HG03135 (cell line): ENCODE data around the gene RTL10.
A peak's percentile ranks its signal among the peaks of the same experiment; 100 is the strongest.

Source experiments
- ATAC-seq: cut with Tn5 transposase; IDR thresholded peaks from one replicate; pipeline ENCODE4 v1.9.1; 2021; ENCODE audit warnings: mild to moderate bottlenecking, moderate library complexity; ENCODE audit not compliant: unreplicated experiment

The RTL10 gene

GRCh38 chr22:19854778-19855503 lies at the start of gene RTL10, which contains the start of gene GNB1L:
Gene RTL10, minus strand, starts transcription at chr22:19854874. Its CDS starts 2,613 bp downstream, at chr22:19852261.
Gene GNB1L, minus strand, starts transcription at chr22:19854874. Its CDS starts 33,519 bp downstream, at chr22:19821355.
- ATAC-seq = peak; percentile 82

DNA sequence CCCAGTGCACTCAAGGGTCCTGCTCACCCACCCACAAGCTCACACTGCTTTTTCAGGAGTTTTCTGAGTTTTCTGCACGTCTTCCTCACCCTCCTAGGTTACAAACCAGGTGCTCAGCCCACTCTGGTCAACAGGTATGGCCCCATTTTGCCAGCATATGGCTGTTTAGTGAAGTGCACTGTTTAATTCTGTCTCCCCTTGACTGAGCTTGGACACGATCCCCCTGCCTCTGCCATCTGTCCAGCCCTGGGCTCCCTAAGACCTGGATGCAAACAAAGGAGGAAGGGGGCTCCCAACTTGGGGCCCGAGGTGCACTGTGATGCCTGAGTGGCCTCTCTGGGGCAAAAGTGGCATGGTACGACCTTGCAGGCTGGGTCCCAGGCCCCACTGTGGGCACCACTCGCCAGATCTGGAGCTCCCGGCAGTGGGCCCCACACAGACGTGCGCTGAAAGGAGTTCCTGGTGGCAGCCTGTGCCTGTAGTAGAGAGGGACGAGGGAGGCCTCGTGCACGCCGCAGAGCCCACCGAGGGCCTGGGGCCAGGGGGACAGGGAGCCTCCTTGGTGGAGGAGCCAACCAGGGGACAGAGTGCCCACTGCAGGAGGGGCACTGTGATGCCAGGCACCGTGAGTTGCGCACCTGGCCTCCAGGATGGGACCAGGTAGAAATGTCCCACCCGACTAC lies 49.6 kb upstream of the RTL10 start:
- ATAC-seq = no peak

GRCh38 chr22:19903513-19903912 lies 48.8 kb upstream of the RTL10 start:
- ATAC-seq = no peak

GRCh38 chr22:19903031-19903430 lies 48.4 kb upstream of the RTL10 start:
- ATAC-seq = no peak

- no peak for ATAC-seq
These were observed 47.6 kb upstream of the RTL10 start for GRCh38 chr22:19902245-19902715.

DNA sequence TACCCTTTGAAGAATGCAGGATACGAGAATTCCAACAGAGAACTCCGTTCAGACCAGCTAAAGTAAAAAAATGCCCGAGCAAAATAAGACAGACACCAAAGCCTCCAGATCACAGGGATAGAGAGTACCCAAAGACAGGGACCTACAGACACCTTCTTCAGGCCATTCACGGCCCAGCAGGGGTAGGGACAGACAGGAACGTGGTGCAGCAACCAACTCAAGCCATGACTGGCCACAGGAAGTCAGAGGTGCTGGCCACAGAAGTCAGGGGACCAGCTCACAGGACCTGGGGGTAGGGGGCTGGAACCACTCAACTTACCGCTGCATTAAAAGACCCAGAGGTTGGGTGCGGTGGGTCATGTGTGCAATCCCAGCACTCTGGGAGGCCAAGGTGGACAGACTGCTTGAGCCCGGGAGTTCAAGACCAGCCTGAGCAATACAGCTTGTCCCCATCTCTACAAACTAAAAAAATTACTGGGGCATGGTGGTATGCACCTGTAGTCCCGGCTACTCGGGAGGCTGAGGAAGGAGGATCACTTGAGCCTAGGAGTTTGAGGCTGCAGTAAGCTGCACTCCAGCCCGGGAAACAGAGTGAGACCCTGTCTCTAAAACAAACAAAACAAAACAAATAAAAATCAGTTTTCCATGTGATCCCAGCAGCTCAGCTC lies 47.0 kb upstream of the RTL10 start:
- no peak for ATAC-seq

- ATAC-seq = no peak
These were observed 46.2 kb upstream of the RTL10 start for GRCh38 chr22:19900707-19901436.

- ATAC-seq = no peak
These were observed 44.3 kb upstream of the RTL10 start for GRCh38 chr22:19898831-19899567.

DNA sequence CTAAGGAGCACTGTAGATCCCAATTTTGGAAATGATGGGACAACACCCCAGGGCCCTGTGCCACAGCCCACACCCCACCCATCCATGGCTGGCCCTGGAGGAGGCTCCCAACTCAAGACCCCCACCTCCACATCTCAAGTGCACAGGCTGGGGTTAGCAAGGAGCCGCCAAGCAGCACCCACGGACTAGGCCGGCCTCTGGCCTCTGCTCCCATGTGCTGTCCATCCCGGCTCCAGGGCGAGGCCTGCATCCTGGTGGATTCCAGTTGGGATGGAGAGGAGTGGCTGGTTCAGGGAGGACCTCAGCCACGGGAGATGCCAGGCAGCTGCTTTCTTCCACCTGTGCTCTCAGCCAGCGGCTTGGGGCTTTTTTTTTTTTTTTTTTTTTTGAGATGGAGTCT lies 43.5 kb upstream of the RTL10 start:
- ATAC-seq = no peak

- no peak for ATAC-seq
These were observed 43.1 kb upstream of the RTL10 start for GRCh38 chr22:19897726-19898125.

DNA sequence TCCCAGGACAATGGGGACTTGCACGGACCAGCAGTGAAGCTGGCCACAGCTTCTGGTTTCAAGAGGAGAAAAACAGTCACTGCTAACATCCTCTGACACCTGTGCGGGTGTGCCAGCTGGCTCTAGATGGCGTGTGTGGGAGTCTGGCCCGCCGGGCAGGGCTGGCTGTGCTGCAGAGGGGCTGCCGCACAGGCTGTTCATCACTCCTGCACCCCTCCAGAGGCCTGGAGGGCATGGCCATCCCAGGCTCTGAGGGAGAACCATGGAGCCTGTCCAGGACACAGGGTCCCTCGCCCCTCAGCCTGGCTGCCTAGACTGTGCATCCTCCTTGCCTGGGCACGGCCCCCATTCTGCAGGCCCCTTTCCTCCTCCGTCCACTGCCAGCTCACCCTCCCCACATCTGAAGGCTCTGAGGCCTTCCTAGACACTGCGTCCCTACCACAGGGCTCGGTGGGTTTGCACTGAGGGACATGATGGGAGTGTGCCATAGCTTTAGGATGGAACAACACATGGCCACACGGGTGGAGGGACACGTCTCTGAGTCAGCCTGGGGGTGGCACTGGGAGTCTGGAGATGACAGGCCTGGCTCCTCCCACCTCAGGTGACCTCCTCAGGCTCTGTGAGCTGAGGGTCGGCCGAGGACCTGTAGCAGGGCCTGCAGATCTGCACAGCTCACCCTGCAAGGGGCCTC lies 42.1 kb upstream of the RTL10 start:
- no peak for ATAC-seq

DNA sequence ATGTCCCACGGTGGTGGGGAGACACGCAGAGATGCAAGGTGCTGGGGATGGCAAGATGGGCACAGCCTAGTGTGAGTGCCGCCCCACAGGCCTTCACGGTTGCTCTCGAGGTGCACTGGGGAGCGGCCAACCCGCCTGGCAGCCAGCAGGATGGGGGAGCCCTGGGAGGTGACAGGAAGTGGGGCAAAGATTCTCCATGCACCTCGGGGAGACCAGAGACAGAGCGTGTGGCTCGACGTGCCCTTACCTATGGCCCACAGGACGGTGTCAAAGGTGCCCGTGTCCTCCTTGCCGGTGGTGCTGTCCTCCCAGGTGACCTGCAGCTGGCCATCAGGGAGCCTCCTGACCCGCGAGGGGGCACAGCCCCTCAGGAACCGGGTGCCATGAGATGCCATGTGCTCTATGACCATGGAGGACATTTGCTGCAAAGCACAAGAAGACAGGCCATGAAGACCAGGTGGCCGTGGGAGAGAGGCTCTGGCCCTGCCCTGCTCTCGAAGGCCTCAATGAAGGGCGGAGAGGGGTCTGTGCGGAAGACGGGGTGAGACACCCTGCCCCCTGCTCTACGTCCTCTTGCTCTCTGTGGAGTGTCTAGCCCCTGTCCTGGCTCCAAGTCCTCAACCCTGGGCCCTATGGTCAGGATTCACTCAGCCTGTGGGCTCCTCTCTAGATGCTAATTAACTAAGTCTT lies 40.6 kb upstream of the RTL10 start:
- ATAC-seq = no peak

- ATAC-seq = no peak
These were observed 38.7 kb upstream of the RTL10 start for GRCh38 chr22:19893363-19893762.

DNA sequence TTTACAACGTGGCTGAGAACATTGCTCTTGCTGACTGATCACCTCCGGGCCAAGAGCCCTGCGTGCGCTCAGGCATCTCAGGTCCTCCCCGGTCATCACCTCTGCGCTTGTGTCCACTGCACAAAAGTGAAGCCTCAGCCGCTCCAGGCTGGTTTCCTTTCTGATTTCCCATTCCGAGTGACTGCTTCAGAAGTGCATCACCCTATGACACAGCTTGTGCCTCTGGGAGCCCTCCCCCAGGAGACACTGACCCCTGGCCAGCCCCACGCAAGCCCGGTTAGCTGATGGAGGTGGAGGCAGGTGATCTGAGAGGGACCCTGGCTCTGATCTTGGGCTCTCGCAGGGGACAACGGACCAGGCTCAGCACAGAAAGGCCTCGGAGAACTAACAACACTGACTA lies 38.3 kb upstream of the RTL10 start:
- no peak for ATAC-seq

DNA sequence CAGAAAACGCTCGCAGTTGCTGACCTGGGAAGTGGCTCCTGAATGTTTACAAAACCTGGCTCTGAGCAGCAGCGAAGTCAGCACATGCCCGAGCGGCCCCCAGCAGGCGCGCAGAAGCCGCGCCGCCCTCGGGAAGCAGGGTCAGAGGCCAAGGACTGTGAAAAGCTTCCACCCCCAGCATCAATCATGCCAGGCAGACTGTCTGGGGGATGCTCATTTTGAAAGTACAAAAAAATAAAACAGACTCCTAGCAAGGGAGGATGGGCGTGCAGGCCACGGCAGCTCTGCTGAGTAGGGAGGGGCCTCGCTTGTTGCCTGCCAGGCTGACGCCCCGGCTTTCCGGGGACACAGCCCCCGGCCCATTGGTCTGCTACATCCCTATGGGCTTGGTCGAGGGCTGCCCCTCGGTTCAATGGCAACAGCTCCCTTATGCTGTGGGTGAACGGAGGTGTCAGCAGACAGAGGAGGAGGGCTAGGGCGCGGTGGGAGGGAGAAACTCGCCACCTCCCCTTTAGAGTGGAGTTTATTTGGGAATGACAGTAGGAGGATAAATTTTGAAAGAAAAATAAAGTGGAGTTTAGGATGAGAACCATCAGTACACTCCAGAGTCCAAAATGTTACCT lies 37.7 kb upstream of the RTL10 start:
- no peak for ATAC-seq

DNA sequence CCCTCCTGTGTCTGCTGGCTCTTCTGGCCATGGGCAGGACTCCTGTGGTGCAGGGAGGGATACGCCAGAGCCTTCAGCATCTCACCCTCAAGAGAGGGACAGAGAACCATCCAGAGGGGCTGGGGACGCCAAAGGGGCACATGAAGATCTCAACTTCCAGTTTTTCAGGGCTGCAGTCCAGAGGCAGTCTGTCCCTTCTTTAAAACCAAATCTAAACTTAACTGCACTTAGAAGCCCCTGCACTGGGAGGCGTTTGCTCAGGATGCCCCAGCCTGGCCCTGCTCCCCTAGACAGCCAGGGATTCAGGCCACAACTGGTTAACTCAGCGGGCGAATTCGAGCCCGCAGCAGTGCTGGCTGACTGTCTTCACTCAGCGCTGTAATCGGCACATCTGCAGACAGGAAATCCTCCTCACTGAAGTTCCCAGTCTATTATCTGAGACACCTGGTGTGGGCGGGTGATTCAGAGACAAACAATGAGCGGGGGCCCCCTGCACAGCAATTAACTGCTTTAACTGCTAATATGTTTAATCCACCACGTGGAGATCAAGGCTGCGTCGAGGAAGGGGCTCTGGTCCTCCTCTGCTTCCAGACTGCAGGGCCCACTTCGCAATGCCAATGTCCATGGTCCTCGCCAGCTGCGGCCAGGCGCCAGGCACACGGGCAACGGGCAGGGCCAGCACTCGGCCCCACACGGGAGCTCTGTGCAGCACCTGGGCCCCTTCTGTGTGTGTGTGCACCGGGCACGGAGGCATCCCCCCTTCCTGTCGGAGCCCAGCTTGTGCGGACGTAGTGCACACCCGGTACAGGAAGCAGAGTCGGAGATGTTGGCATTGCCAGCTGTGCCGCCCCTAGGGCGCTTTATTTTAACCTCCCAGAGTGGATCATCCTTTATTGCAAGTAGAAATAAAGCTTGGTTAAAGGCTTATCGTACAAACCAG lies 36.9 kb upstream of the RTL10 start:
- ATAC-seq = no peak

DNA sequence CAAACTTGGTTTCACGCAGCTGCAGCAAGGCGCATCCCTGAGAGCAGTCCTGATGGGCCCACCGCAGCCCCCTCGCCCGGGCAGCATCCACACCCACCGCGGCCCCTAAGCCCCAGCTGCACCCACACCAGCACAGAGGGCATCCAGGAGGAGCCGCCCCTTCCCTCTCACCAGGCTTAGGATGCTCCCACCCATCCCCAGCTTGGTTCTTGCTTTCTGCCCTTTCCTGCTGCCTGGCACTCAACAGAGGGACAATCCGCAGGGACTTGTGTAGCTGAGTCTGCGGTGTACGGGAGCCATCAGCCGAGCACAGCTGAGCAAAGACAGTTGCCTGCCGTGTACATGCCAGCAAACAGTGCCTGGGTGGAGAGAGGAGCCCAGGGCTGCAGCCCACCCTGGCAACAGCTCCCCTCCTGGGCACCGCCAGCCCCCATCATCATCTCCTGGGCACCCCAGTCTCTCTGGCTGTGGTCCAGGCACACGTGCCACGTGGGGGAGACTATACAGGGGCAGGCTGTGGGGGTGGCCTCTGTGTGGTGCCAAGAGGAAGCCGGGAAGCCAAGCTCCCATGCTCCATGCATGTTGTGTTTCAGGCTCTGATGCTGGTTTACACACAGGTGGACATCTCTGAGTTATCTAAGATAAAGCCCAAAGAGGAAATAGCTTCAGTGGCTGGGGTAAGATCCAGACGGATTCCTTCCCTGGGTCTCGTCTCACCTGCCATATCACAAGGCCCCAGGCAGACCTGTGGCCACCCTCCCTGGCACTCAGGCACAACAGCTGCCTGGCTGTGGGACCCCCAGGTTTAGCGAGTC lies 36.0 kb upstream of the RTL10 start:
- ATAC-seq = no peak
